ENCODE measurements around the gene TRAPPC3L. TPM values are rescaled to one million over a fixed set of nuclear protein-coding genes. Genes with fewer than 3 reads are reported as not detected.
"Not testable (repeated sequence)": the region's sequence is repeated elsewhere in the genome, so short reads cannot be mapped to it uniquely, and the experiment has no call there.

TRAPPC3L gene
- polyA plus RNA-seq, 1 of the 3 experiments (the other 2 are of a cell fraction), result 0.03 TPM

DNA sequence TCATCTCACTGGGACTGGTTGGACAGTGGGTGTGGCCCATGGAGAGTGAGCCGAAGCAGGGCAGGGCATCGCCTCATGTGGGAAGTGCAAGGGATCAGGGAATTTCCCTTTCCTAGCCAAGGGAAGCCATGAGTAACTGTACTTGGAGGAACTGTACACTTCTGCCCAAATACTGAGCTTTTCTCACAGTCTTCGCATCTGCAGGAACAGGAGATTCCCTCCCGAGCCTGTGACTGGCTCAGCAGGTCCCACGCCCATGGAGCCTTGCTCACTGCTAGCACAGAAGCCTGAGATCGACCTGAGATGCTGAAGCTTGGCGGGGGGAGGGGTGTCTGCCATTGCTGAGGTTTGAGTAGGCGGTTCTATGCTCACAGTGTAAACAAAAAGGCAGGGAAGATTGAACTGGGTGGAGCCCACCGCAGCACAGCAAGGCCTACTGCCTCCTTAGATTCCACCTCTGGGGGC, 44.5 kb downstream of the TRAPPC3L start:
- TF ChIP-seq ELF1 (IDR thresholded peaks at IDR 0.05), result no peak
- TF ChIP-seq RFX5 (IDR thresholded peaks at IDR 0.05; ENCODE audit: low read length), result no peak
- no peak for TF ChIP-seq MAX (IDR thresholded peaks at IDR 0.05; ENCODE audit: low read depth)
- no peak for TF ChIP-seq NFIC (IDR thresholded peaks at IDR 0.05; ENCODE audit: borderline replicate concordance)
- H3K4me2 ChIP-seq, result no peak overlapping the region
- H3K4me1 ChIP-seq (ENCODE audit: control insufficient read depth in 1 of 2, insufficient read depth in 2 of 2, low read depth in 1 of 2, low read length in 1 of 2), result no peaks in the 10 kb centered on the region
- H3K36me3 ChIP-seq (replicated peaks in 1 of 2; ENCODE audit: control insufficient read depth in 1 of 2, insufficient read depth in 2 of 2, low read length in 1 of 2), result no peaks in the 10 kb centered on the region
- 72% methylated on average over 6 of the region's 9 CpGs for WGBS (ENCODE audit: low lambda C conversion rate)
- no peak overlapping the region for H3K4me3 ChIP-seq (ENCODE audit: low read depth in 2 of 2, low read length in 1 of 2)
- H3K27ac ChIP-seq (ENCODE audit: low read depth in 2 of 2, low read length in 1 of 2), result no peak overlapping the region
- no peaks in the 10 kb centered on the region for H4K20me1 ChIP-seq (ENCODE audit: insufficient read depth)
- H3K9me2 ChIP-seq, result no peaks in the 10 kb centered on the region
- no peak overlapping the region for H2AFZ ChIP-seq (ENCODE audit: low read depth)
- no peak for DNase-seq
- H3K27me3 ChIP-seq (ENCODE audit: insufficient read depth), result no peaks in the 10 kb centered on the region; the same call in 1 of the 2 replicates
- ChIA-PET POLR2A (no interaction called here), CTCF (no interaction called here)
- no peaks in the 10 kb centered on the region for H3F3A ChIP-seq (replicated peaks; ENCODE audit: insufficient read depth)
- H3K9me3 ChIP-seq, result no peaks in the 10 kb centered on the region
- H3K9ac ChIP-seq, result no peak overlapping the region
- H3K79me2 ChIP-seq (ENCODE audit: insufficient read depth), result no peaks in the 10 kb centered on the region

GRCh38 chr6:116497113-116497676, 48.3 kb downstream of the TRAPPC3L start:
- Histone ChIP-seq H2AFZ (ENCODE audit: low read depth) (no peak overlapping the region), H3K36me3 (replicated peaks in 1 of 2; ENCODE audit: control insufficient read depth in 1 of 2, insufficient read depth in 2 of 2, low read length in 1 of 2) (no peaks in the 10 kb centered on the region), H3F3A (replicated peaks; ENCODE audit: insufficient read depth) (no peaks in the 10 kb centered on the region), H3K4me1 (ENCODE audit: control insufficient read depth in 1 of 2, insufficient read depth in 2 of 2, low read depth in 1 of 2, low read length in 1 of 2) (no peaks in the 10 kb centered on the region), H3K4me3 (ENCODE audit: low read depth in 2 of 2, low read length in 1 of 2) (no peak overlapping the region), H3K27me3 (ENCODE audit: insufficient read depth) (no peaks in the 10 kb centered on the region; the same call in 1 of the 2 replicates), H3K27ac (ENCODE audit: low read depth in 2 of 2, low read length in 1 of 2) (no peak overlapping the region), H3K9me2 (no peaks in the 10 kb centered on the region), H4K20me1 (ENCODE audit: insufficient read depth) (no peaks in the 10 kb centered on the region), H3K9me3 (no peaks in the 10 kb centered on the region), H3K4me2 (no peak overlapping the region), H3K79me2 (ENCODE audit: insufficient read depth) (no peaks in the 10 kb centered on the region), H3K9ac (no peak overlapping the region)
- no peak for DNase-seq
- CTCF ChIA-PET, result interaction anchor here (1.1 to 2.9 kb wide), 2 partner anchors 9 to 209 kb away, joined by 3 to 8 read pairs; no protein-coding TSS in a partner anchor
- WGBS (ENCODE audit: low lambda C conversion rate), result 65% methylated on average over 3 of the region's 3 CpGs
- TF ChIP-seq FOSL2 (IDR thresholded peaks at IDR 0.05; ENCODE audit: borderline replicate concordance, low read depth) (no peak), USF1 (IDR thresholded peaks at IDR 0.05; ENCODE audit: borderline replicate concordance, low read depth) (no peak), MEF2A (IDR thresholded peaks at IDR 0.05; ENCODE audit: borderline replicate concordance, low read depth) (no peak), MXI1 (IDR thresholded peaks at IDR 0.05; ENCODE audit: low read depth, low read length) (no peak), TAF1 (IDR thresholded peaks at IDR 0.05; ENCODE audit: borderline replicate concordance, low read depth, low read length) (no peak), RAD21 (IDR thresholded peaks at IDR 0.05; ENCODE audit: low read length) (no peak), NFIC (IDR thresholded peaks at IDR 0.05; ENCODE audit: borderline replicate concordance) (no peak), CHD2 (IDR thresholded peaks at IDR 0.05; ENCODE audit: low read length, partially characterized antibody) (no peak), JUND (IDR thresholded peaks at IDR 0.05) (no peak), GABPA (IDR thresholded peaks at IDR 0.05; ENCODE audit: low read depth) (no peak)
- TF ChIP-seq, protein P1, sequence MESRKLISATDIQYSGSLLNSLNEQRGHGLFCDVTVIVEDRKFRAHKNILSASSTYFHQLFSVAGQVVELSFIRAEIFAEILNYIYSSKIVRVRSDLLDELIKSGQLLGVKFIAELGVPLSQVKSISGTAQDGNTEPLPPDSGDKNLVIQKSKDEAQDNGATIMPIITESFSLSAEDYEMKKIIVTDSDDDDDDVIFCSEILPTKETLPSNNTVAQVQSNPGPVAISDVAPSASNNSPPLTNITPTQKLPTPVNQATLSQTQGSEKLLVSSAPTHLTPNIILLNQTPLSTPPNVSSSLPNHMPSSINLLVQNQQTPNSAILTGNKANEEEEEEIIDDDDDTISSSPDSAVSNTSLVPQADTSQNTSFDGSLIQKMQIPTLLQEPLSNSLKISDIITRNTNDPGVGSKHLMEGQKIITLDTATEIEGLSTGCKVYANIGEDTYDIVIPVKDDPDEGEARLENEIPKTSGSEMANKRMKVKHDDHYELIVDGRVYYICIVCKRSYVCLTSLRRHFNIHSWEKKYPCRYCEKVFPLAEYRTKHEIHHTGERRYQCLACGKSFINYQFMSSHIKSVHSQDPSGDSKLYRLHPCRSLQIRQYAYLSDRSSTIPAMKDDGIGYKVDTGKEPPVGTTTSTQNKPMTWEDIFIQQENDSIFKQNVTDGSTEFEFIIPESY (IDR thresholded peaks at IDR 0.05; ENCODE audit: borderline replicate concordance, low read depth), result no peak
- TF ChIP-seq, protein P2, sequence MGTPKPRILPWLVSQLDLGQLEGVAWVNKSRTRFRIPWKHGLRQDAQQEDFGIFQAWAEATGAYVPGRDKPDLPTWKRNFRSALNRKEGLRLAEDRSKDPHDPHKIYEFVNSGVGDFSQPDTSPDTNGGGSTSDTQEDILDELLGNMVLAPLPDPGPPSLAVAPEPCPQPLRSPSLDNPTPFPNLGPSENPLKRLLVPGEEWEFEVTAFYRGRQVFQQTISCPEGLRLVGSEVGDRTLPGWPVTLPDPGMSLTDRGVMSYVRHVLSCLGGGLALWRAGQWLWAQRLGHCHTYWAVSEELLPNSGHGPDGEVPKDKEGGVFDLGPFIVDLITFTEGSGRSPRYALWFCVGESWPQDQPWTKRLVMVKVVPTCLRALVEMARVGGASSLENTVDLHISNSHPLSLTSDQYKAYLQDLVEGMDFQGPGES (IDR thresholded peaks at IDR 0.05; ENCODE audit: low read depth, low read length), result no peak
- POLR2A ChIA-PET, result no interaction called here

DNA sequence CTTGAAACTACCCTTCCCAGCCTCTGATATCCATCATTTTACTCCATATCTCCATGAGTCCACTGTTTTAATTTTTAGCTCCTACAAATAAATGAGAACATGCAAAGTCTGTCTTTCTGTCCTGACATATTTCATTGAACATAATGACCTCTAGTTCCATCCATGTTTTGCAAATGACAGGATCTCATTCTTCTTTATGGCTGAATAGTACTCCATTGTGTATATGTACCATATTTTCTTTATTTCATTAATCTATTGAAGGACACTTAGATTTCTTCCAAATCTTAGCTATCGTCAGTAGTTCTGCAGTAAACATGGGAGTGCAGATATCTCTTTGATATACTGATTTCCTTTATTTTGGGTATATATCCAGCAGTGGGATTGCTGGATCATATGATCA, 50.3 kb downstream of the TRAPPC3L start:
- H3K4me2 ChIP-seq; H3K9me2 ChIP-seq; H2AFZ ChIP-seq (ENCODE audit: low read depth); H3K9me3 ChIP-seq; H3K27ac ChIP-seq (ENCODE audit: low read depth in 2 of 2, low read length in 1 of 2); H3K27me3 ChIP-seq (ENCODE audit: insufficient read depth); H3K4me3 ChIP-seq (ENCODE audit: low read depth in 2 of 2, low read length in 1 of 2); DNase-seq; H3K4me1 ChIP-seq (ENCODE audit: control insufficient read depth in 1 of 2, insufficient read depth in 2 of 2, low read depth in 1 of 2, low read length in 1 of 2); H3K79me2 ChIP-seq (ENCODE audit: insufficient read depth); H4K20me1 ChIP-seq (ENCODE audit: insufficient read depth); H3K9ac ChIP-seq; POLR2A ChIA-PET; H3F3A ChIP-seq (replicated peaks; ENCODE audit: insufficient read depth); H3K36me3 ChIP-seq (replicated peaks in 1 of 2; ENCODE audit: control insufficient read depth in 1 of 2, insufficient read depth in 2 of 2, low read length in 1 of 2): not testable (repeated sequence)
- CTCF ChIA-PET, result interaction anchor here (2.2 kb wide), 1 partner anchor 207 kb away, joined by 8 read pairs; no protein-coding TSS in a partner anchor
- WGBS (ENCODE audit: low lambda C conversion rate), result 71% methylated on average over 1 of the region's 1 CpG
